ENCODE measurements around the gene PTPRO.

The PTPRO gene

DNA sequence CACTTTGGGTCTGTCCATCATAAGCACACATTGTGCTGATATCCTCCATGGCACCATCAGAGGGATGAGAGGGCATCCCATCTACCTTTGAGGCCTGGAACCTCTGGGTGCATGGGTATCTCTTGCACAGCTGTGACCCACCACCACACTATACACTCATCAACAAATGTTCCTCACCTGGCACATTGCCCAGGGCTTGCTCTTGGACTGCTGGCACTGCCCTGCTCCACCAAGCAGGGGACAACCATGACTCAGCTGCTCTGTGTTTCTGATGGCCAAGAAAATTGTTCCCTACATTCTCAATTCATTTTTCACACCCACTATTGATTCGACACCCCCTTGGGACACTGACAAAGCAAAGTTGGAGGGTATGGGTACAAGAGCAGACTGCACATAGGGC is 155.5 kb downstream of the PTPRO start:
- TF ChIP-seq, protein P1, sequence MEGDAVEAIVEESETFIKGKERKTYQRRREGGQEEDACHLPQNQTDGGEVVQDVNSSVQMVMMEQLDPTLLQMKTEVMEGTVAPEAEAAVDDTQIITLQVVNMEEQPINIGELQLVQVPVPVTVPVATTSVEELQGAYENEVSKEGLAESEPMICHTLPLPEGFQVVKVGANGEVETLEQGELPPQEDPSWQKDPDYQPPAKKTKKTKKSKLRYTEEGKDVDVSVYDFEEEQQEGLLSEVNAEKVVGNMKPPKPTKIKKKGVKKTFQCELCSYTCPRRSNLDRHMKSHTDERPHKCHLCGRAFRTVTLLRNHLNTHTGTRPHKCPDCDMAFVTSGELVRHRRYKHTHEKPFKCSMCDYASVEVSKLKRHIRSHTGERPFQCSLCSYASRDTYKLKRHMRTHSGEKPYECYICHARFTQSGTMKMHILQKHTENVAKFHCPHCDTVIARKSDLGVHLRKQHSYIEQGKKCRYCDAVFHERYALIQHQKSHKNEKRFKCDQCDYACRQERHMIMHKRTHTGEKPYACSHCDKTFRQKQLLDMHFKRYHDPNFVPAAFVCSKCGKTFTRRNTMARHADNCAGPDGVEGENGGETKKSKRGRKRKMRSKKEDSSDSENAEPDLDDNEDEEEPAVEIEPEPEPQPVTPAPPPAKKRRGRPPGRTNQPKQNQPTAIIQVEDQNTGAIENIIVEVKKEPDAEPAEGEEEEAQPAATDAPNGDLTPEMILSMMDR (IDR thresholded peaks at IDR 0.05; ENCODE audit: low read depth, low read length), result no peak
- no peak overlapping the region for H3K4me3 ChIP-seq (replicated peaks in 1 of 2; ENCODE audit: low read depth in 2 of 2, low read length in 2 of 2)
- DNase-seq (ENCODE audit: low read depth in 2 of 2), result no peak

DNA sequence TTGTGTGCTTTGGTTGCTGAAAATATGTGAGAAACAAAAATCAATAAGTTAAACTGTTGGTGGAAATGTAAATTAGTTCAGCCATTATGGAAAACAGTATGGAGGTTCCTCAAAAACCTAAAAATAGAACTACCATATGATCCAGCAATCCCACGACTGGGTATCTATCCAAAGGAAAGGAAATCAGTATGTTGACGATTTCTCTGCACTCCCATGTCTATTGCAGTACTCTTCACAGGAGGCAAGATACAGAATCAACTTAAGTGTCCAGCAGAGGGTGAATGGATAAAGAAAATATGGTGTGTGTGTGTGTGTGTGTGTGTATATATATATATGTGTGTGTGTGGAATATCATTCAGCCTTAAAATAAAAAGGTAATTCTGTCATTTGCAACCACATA is 159.5 kb downstream of the PTPRO start:
- DNase-seq (ENCODE audit: low read depth in 2 of 2), result no peak
- TF ChIP-seq, protein P1 (IDR thresholded peaks at IDR 0.05; ENCODE audit: low read depth, low read length), result no peak

DNA sequence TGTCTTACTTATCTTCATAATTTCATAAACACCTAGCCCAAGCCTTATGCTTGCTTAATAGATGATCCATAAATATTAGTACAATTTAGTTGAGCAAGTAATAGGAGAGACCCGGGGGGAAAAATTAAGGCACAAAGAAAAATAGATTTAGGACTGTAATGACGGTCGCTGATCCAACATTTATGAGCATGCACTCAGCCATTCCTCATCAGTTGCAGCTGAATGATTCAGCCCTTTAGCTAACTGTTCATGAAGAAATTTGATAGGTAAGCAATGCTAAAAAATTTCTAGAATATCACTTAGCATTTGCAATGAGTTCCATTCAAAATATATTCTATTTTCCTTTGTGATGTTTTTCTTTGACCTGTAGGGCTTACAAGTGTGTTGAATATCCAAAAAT is 163.2 kb downstream of the PTPRO start:
- H3K4me3 ChIP-seq (replicated peaks in 1 of 2; ENCODE audit: low read depth in 2 of 2, low read length in 2 of 2), result no peak overlapping the region
- no peak for DNase-seq (ENCODE audit: low read depth in 2 of 2)
- TF ChIP-seq, protein P1 (IDR thresholded peaks at IDR 0.05; ENCODE audit: low read depth, low read length), result no peak

More for the DNA sequence above, 159.5 kb downstream of the PTPRO start:
- no peak overlapping the region for H3K4me3 ChIP-seq (replicated peaks in 1 of 2; ENCODE audit: low read depth in 2 of 2, low read length in 2 of 2)

DNA sequence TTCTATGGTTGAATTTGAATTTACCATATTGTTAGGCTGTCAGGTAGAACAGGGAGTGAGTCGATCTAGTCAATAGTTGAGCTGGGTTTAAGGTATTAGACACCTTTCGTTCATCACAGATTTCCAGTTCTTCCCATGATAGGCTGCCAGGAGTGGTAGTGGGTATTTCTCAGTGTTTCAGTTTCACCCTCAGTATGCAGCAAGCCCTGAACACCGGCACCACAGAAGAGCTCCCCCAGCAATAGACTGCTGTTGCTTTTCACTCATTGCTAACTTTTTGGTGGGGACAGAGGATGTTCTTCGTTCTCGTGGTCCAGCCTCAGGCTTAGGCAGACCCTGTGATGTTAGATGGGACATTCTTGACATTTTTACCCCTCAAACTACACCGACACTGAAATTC is 164.6 kb downstream of the PTPRO start:
- H3K4me3 ChIP-seq (replicated peaks in 1 of 2; ENCODE audit: low read depth in 2 of 2, low read length in 2 of 2), result no peak overlapping the region
- DNase-seq (ENCODE audit: low read depth in 2 of 2), result no peak
- TF ChIP-seq, protein P1 (IDR thresholded peaks at IDR 0.05; ENCODE audit: low read depth, low read length), result no peak

DNA sequence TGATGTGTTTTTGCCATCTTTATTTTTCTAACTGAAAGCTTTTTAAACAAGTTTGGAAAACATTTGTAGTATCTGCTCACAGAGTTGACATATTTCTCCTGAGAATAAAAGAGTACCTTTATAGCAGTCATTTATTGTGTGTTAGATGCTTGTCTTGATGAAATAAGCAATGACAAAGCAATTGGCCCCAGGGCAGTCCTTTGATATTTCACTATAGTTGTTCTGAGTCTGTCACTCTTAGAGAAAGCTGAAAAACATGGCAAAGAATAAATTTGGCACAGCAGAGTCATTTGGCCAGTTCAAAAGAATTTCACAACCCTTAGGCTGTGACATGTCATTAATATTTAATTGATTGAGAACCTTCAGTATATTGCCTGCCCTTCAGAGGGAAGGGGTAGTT is 166.2 kb downstream of the PTPRO start:
- DNase-seq (ENCODE audit: low read depth in 2 of 2), result no peak
- TF ChIP-seq, protein P1 (IDR thresholded peaks at IDR 0.05; ENCODE audit: low read depth, low read length), result no peak
- H3K4me3 ChIP-seq (replicated peaks in 1 of 2; ENCODE audit: low read depth in 2 of 2, low read length in 2 of 2), result no peak overlapping the region

DNA sequence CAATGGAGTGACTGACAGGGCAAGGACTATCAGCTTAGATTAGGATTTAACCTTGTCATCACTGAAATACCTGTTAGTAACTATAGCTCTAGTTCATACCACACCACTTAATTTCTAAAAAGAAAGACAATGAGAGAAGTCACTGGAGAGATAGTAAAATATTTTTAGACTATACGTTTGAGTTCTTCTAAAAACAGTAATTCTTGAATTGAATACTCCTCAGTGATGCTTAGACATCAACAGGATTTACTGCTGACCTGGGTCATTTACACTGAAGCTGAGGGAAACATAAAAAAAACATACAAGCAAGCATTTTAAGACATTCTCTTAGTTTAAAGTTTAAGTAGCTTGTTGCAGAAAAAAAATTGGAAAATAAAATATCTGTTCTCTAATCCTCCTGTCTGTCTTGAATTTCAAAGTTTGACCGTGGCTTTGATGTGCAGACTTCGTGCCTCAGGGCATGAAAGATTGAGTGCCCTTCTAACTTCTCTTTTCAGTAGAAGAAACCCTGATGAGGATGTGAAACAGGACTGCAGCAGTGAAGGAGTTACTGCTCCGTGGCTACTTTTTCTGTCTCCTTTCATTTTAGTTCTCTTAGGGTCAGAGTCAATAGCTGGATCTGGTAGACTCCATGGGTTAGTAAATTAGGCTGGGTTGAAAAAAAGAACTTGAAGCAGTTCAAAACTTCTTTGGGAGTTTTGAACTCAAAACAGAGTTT is 172.2 kb downstream of the PTPRO start:
- TF ChIP-seq, protein P1 (IDR thresholded peaks at IDR 0.05; ENCODE audit: low read depth, low read length), result no peak
- DNase-seq (ENCODE audit: low read depth in 2 of 2), result no peak
- no peak overlapping the region for H3K4me3 ChIP-seq (replicated peaks in 1 of 2; ENCODE audit: low read depth in 2 of 2, low read length in 2 of 2)

DNA sequence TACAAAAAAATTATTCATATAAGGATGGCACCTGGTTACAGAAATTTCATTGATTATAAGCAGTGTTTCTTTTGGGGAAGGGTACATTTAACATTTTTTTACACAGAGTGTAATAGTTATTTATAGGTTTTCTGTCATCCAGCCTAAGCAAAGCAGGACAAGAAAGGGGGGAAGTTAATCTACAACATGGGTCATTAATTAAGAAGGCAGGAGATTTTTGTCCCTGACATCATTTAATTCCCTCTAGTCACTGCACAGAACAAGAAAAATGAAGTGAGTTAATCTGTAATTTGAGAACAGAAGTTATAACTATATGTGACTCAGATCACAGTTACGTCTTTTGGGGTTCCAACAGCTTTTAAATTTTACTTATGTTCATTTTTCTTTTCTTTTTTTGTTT is 173.4 kb downstream of the PTPRO start:
- no peak overlapping the region for H3K4me3 ChIP-seq (replicated peaks in 1 of 2; ENCODE audit: low read depth in 2 of 2, low read length in 2 of 2)
- TF ChIP-seq, protein P1 (IDR thresholded peaks at IDR 0.05; ENCODE audit: low read depth, low read length), result no peak
- no peak for DNase-seq (ENCODE audit: low read depth in 2 of 2)
